ENCODE data around the gene PDE4B.

Gene PDE4B

GRCh38 chr1:65792669-65793358, at the start of gene PDE4B:
PDE4B (plus strand) TSS chr1:65792895.
- DNase-seq (ENCODE audit: low read depth): no peak

- DNase-seq (ENCODE audit: low read depth): no peak
Observed at GRCh38 chr1:65744731-65745130, 48.0 kb upstream of the PDE4B start.

- DNase-seq (ENCODE audit: low read depth): no peak
Observed at GRCh38 chr1:65751961-65752360, 40.7 kb upstream of the PDE4B start.

GRCh38 chr1:65756616-65757015, 36.1 kb upstream of the PDE4B start:
- no peak for DNase-seq (ENCODE audit: low read depth)

GRCh38 chr1:65757531-65757930, 35.2 kb upstream of the PDE4B start:
- no peak for DNase-seq (ENCODE audit: low read depth)

- DNase-seq (ENCODE audit: low read depth): no peak
Observed at GRCh38 chr1:65758128-65758527, 34.6 kb upstream of the PDE4B start.

GRCh38 chr1:65759516-65759915, 33.2 kb upstream of the PDE4B start:
- no peak for DNase-seq (ENCODE audit: low read depth)

GRCh38 chr1:65762081-65762862, 30.4 kb upstream of the PDE4B start:
- no peak for DNase-seq (ENCODE audit: low read depth)

GRCh38 chr1:65764052-65764451, 28.6 kb upstream of the PDE4B start:
- DNase-seq (ENCODE audit: low read depth): no peak

GRCh38 chr1:65765631-65766030, 27.1 kb upstream of the PDE4B start:
- no peak for DNase-seq (ENCODE audit: low read depth)

GRCh38 chr1:65769636-65770035, 23.1 kb upstream of the PDE4B start:
- DNase-seq (ENCODE audit: low read depth): no peak

GRCh38 chr1:65772607-65773006, 20.1 kb upstream of the PDE4B start:
- DNase-seq (ENCODE audit: low read depth): no peak

GRCh38 chr1:65773391-65774123, 19.1 kb upstream of the PDE4B start:
- DNase-seq (ENCODE audit: low read depth): no peak

GRCh38 chr1:65788762-65789161, 3.9 kb upstream of the PDE4B start:
- no peak for DNase-seq (ENCODE audit: low read depth)

GRCh38 chr1:65791396-65791795, 1.3 kb upstream of the PDE4B start:
- DNase-seq (ENCODE audit: low read depth): no peak

GRCh38 chr1:65791801-65792668, 660 bp upstream of the PDE4B start:
- no peak for DNase-seq (ENCODE audit: low read depth)

- DNase-seq (ENCODE audit: low read depth): no peak
Observed at GRCh38 chr1:65793359-65793732, 651 bp downstream of the PDE4B start.

GRCh38 chr1:65795311-65795710, 2.6 kb downstream of the PDE4B start:
- no peak for DNase-seq (ENCODE audit: low read depth)

- DNase-seq (ENCODE audit: low read depth): no peak
Observed at GRCh38 chr1:65799601-65800000, 6.9 kb downstream of the PDE4B start.

GRCh38 chr1:65804584-65804983, 11.9 kb downstream of the PDE4B start:
- DNase-seq (ENCODE audit: low read depth): no peak

GRCh38 chr1:65812065-65812464, 19.4 kb downstream of the PDE4B start:
- no peak for DNase-seq (ENCODE audit: low read depth)

- DNase-seq (ENCODE audit: low read depth): no peak
Observed at GRCh38 chr1:65813956-65814355, 21.3 kb downstream of the PDE4B start.
